Dedifferentiated amniotic fluid mesenchymal stem cell (primary cell): ENCODE data around the gene SHISA4.
"Not testable (repeated sequence)": the region's sequence is repeated elsewhere in the genome, so short reads cannot be mapped to it uniquely, and the experiment has no call there.

Source experiments
- DNase-seq: peaks from one replicate; pipeline ENCODE4 v3.0.0-alpha.2; 2016; ENCODE audit errors: extremely low spot score

SHISA4 gene

GRCh38 chr1:201928266-201928665 is 39.6 kb downstream of the SHISA4 start:
- no peak for DNase-seq

GRCh38 chr1:201930137-201930536 is 41.4 kb downstream of the SHISA4 start:
- no peak for DNase-seq

- no peak for DNase-seq
Observed at GRCh38 chr1:201930803-201931202, 42.1 kb downstream of the SHISA4 start.

- no peak for DNase-seq
Observed at GRCh38 chr1:201933840-201934430, 45.2 kb downstream of the SHISA4 start.

GRCh38 chr1:201937624-201938213 is 49.0 kb downstream of the SHISA4 start:
- DNase-seq, result peak; percentile 47

- DNase-seq, result no peak
Observed at GRCh38 chr1:201938440-201939035, 49.8 kb downstream of the SHISA4 start.

- DNase-seq, result no peak
Observed at GRCh38 chr1:201939148-201939547, 50.5 kb downstream of the SHISA4 start.

GRCh38 chr1:201939574-201939973 is 50.9 kb downstream of the SHISA4 start:
- DNase-seq, result no peak

GRCh38 chr1:201940316-201940715 is 51.6 kb downstream of the SHISA4 start:
- DNase-seq, result not testable (repeated sequence)

GRCh38 chr1:201941420-201942128 is 52.9 kb downstream of the SHISA4 start:
- no peak for DNase-seq

GRCh38 chr1:201942129-201942495 is 53.4 kb downstream of the SHISA4 start:
- no peak for DNase-seq
